ENCODE measurements around the gene MAP2K6. TPM values are rescaled to one million over a fixed set of nuclear protein-coding genes. Genes with fewer than 3 reads are reported as not detected.

Gene MAP2K6
- total RNA-seq, 1 donor, result 2.0 TPM

DNA sequence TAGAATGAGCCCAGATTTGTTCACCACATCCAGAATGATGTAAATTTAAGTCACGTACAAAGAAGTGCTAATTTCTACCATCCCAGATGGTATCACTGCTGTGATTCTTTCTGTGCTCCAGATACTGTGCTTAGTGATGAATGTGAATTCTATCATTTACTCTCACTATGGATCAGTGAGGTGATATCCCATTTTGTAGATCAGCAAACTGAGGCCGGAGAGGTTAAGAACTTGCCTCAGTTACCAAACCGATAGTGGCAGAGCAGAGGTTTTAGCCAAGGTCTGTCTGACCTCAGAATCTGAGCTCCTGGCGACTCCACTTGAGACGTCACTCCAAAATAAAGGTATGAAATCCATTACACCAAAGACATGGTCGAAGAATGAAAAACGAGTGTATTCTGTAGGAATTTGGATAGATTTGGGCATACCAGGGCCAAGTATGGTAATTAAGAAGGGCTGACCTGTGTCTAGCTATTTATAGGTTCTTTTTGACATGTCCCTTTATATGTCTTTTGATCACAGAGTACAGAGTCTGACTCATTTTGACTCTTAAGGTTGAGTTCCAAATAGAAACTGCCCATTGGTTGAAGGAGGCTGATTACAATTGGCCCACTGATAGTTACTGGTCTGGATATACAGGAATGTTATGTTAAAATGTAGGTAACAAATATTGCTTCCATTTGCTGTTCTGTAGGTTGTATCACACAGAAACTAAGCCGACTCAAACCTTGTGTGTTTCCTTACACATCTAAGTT is 10.0 kb downstream of the MAP2K6 start:
- H3K4me3 ChIP-seq (ENCODE audit: low read depth, low read length), result no peak overlapping the region
- no peak for DNase-seq (ENCODE audit: low read depth)
- no peak for TF ChIP-seq CTCF (IDR thresholded peaks at IDR 0.05; ENCODE audit: insufficient read depth, low read length)

GRCh38 chr17:69425978-69426377 is 11.5 kb downstream of the MAP2K6 start:
- DNase-seq (ENCODE audit: low read depth), result no peak
- TF ChIP-seq CTCF (IDR thresholded peaks at IDR 0.05; ENCODE audit: insufficient read depth, low read length), result no peak
- no peak overlapping the region for H3K4me3 ChIP-seq (ENCODE audit: low read depth, low read length)

- TF ChIP-seq CTCF (IDR thresholded peaks at IDR 0.05; ENCODE audit: insufficient read depth, low read length), result no peak
- DNase-seq (ENCODE audit: low read depth), result no peak
- no peak overlapping the region for H3K4me3 ChIP-seq (ENCODE audit: low read depth, low read length)
These were observed 13.1 kb downstream of the MAP2K6 start for GRCh38 chr17:69427486-69428197.

DNA sequence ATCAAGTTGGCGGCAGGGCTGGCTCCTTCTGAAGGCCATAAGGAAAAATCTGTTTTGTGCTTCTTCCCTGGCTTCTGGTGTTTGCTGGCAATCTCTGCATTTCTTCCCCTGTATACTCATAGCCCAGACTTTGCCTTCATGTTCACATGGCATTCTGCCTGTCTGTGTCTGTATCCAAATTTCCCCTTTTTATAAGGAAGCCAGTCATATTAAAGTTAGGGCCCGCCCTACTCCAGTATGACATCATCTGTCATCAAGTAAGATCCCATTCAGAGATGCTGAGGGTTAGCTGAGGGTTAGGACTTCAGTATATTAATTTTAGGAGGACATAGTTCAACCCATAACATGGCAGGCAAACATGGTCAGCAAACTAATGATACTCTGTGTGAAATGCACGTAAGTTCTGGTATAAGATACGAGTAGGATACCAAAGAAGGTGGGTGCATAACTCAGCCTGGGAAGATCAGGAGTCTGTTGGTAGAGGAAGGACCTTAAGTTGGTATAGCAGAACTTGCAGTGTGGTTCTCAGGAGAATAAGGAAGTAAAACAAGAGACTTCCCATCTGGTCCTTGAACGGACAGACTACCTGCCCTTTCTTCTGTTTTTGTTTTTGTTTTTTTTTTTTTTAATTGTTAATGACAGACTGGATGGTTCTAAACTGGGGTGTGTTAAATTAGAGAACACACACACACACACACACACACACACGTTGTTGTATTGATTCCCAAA is 13.9 kb downstream of the MAP2K6 start:
- no peak for DNase-seq (ENCODE audit: low read depth)

GRCh38 chr17:69430488-69430887 is 16.0 kb downstream of the MAP2K6 start:
- no peak for TF ChIP-seq CTCF (IDR thresholded peaks at IDR 0.05; ENCODE audit: insufficient read depth, low read length)
- no peak overlapping the region for H3K4me3 ChIP-seq (ENCODE audit: low read depth, low read length)
- no peak for DNase-seq (ENCODE audit: low read depth)

More for the DNA sequence above, 13.9 kb downstream of the MAP2K6 start:
- no peak overlapping the region for H3K4me3 ChIP-seq (ENCODE audit: low read depth, low read length)
- no peak for TF ChIP-seq CTCF (IDR thresholded peaks at IDR 0.05; ENCODE audit: insufficient read depth, low read length)

GRCh38 chr17:69431835-69432234 is 17.3 kb downstream of the MAP2K6 start:
- no peak for TF ChIP-seq CTCF (IDR thresholded peaks at IDR 0.05; ENCODE audit: insufficient read depth, low read length)
- no peak for DNase-seq (ENCODE audit: low read depth)
- no peak overlapping the region for H3K4me3 ChIP-seq (ENCODE audit: low read depth, low read length)
